COLO668 (cell line): ENCODE measurements around the gene KRT84.

Source experiments
- DNase-seq: peaks from one replicate; lab custom pipeline; 2025; ENCODE audit not compliant: unreplicated experiment; lab: John Stamatoyannopoulos, UW

Gene KRT84

GRCh38 chr12:52389313-52390207 lies 4.1 kb upstream of the KRT84 start:
- no peak for DNase-seq

- no peak for DNase-seq
Measured at GRCh38 chr12:52387859-52388258, 2.4 kb upstream of the KRT84 start.

GRCh38 chr12:52383331-52383730 lies 2.1 kb downstream of the KRT84 start:
- DNase-seq: no peak

- no peak for DNase-seq
Measured at GRCh38 chr12:52382854-52383253, 2.6 kb downstream of the KRT84 start.

GRCh38 chr12:52381206-52381605 lies 4.2 kb downstream of the KRT84 start:
- DNase-seq: no peak

GRCh38 chr12:52380271-52380694 lies 5.2 kb downstream of the KRT84 start:
- DNase-seq: peak; percentile 32

- no peak for DNase-seq
Measured at GRCh38 chr12:52379536-52379935, 5.9 kb downstream of the KRT84 start.

GRCh38 chr12:52378091-52378490 lies 7.4 kb downstream of the KRT84 start:
- DNase-seq: no peak

- no peak for DNase-seq
Measured at GRCh38 chr12:52377266-52377665, 8.2 kb downstream of the KRT84 start.

GRCh38 chr12:52372216-52373154 lies 13.0 kb downstream of the KRT84 start:
- peak; percentile 60 for DNase-seq

- no peak for DNase-seq
Measured at GRCh38 chr12:52371716-52372115, 13.7 kb downstream of the KRT84 start.

GRCh38 chr12:52370926-52371608 lies 14.4 kb downstream of the KRT84 start:
- no peak for DNase-seq

- DNase-seq: no peak
Measured at GRCh38 chr12:52369809-52370208, 15.6 kb downstream of the KRT84 start.

GRCh38 chr12:52369211-52369610 lies 16.2 kb downstream of the KRT84 start:
- DNase-seq: no peak

- DNase-seq: no peak
Measured at GRCh38 chr12:52368508-52368907, 16.9 kb downstream of the KRT84 start.

GRCh38 chr12:52367876-52368275 lies 17.6 kb downstream of the KRT84 start:
- no peak for DNase-seq

- DNase-seq: no peak
Measured at GRCh38 chr12:52366738-52367485, 18.5 kb downstream of the KRT84 start, which contains the start of gene KRT85. Gene KRT85, minus strand, starts transcription at chr12:52367481. Its CDS starts 76 bp downstream, at chr12:52367405.

GRCh38 chr12:52364901-52365489 lies 20.5 kb downstream of the KRT84 start:
- DNase-seq: no peak

GRCh38 chr12:52364061-52364460 lies 21.4 kb downstream of the KRT84 start:
- no peak for DNase-seq

- DNase-seq: no peak
Measured at GRCh38 chr12:52363111-52363679, 22.3 kb downstream of the KRT84 start.
